CD4-positive, alpha-beta memory T cell (primary cell): ENCODE measurements around the gene BCAS4. TPM values are rescaled to one million over a fixed set of nuclear protein-coding genes. Genes with fewer than 3 reads are reported as not detected.
A peak's percentile ranks its signal among the peaks of the same experiment; 100 is the strongest.
"Not testable (repeated sequence)": the region's sequence is repeated elsewhere in the genome, so short reads cannot be mapped to it uniquely, and the experiment has no call there.

ENCODE experiments used
- CTCF ChIA-PET: fragments of 350-600 bp; sonication (Branson Sonifier 250); formaldehyde crosslinking; loops from one replicate; lab custom pipeline; 2021; ENCODE audit warnings: inconsistent platforms; ENCODE audit not compliant: partially characterized antibody; lab: Charles Lee
- POLR2A ChIA-PET: fragments of 350-600 bp; sonication (Branson Sonifier 250); formaldehyde crosslinking; loops from one replicate; lab custom pipeline; 2021; ENCODE audit not compliant: partially characterized antibody; lab: Charles Lee
- DNase-seq, 5 donors: peaks; one replicate each; pipeline versions ENCODE4 v3.0.0 to v3.0.0-alpha.2; 2020 to 2022; ENCODE audit warnings: mixed read lengths in 1 of 5
- H3K27ac ChIP-seq: one replicate; pipeline ENCODE4 v1.7.0; 2013; ENCODE audit warnings: low read depth, low read length
- H3K27me3 ChIP-seq: 2 replicates; pipeline ENCODE4 v1.7.0; 2013; ENCODE audit warnings: mild to moderate bottlenecking, low read length, moderate library complexity; ENCODE audit not compliant: insufficient read depth
- H3K36me3 ChIP-seq: 2 replicates; pipeline ENCODE4 v1.7.0; 2013; ENCODE audit warnings: mild to moderate bottlenecking, low read length, moderate library complexity; ENCODE audit not compliant: insufficient read depth
- H3K4me1 ChIP-seq: 2 replicates; pipeline ENCODE4 v1.7.0; 2013; ENCODE audit warnings: mild to moderate bottlenecking, low read length, moderate library complexity; ENCODE audit not compliant: insufficient read depth
- H3K4me3 ChIP-seq, 2 donors: one replicate each; pipeline ENCODE4 v1.7.0; 2013; ENCODE audit warnings: low read length in 2 of 2, mild to moderate bottlenecking in 1 of 2
- H3K9me3 ChIP-seq, 2 donors: one replicate each; pipeline ENCODE4 v1.7.0; 2013; ENCODE audit warnings: low read length in 2 of 2, control low read depth in 1 of 2; ENCODE audit not compliant: control insufficient read depth in 1 of 2
- H3K27ac Mint-ChIP-seq, 7 donors: one replicate each; pipeline ENCODE4 v1.8.0; 2020 to 2021; ENCODE audit warnings: mixed read lengths in 7 of 7, mild to moderate bottlenecking in 6 of 7, inconsistent platforms in 3 of 7, moderate library complexity in 3 of 7
- H3K27me3 Mint-ChIP-seq, 2 donors: one replicate each; pipeline ENCODE4 v1.8.0; 2020 to 2021; ENCODE audit warnings: mixed read lengths in 2 of 2
- H3K36me3 Mint-ChIP-seq, 2 donors: one replicate each; pipeline ENCODE4 v1.8.0; 2020 to 2021; ENCODE audit warnings: mixed read lengths in 2 of 2, inconsistent platforms in 1 of 2, mild to moderate bottlenecking in 1 of 2
- H3K4me1 Mint-ChIP-seq, 4 donors: one replicate each; pipeline ENCODE4 v1.8.0; 2020 to 2021; ENCODE audit warnings: mixed read lengths in 4 of 4, mild to moderate bottlenecking in 1 of 4
- H3K4me3 Mint-ChIP-seq, 8 donors: one replicate each; pipeline ENCODE4 v1.8.0; 2020 to 2021; ENCODE audit warnings: mixed read lengths in 8 of 8, mild to moderate bottlenecking in 7 of 8, moderate library complexity in 6 of 8, inconsistent platforms in 3 of 8
- H3K9me3 Mint-ChIP-seq, 8 donors: one replicate each; pipeline ENCODE4 v1.8.0; 2020 to 2021; ENCODE audit warnings: mixed read lengths in 8 of 8, mild to moderate bottlenecking in 5 of 8, inconsistent platforms in 3 of 8, moderate library complexity in 1 of 8
- intact Hi-C: fragments of 100-400 bp; cut with micrococcal nuclease; formaldehyde crosslinking; loops from one replicate; pipeline ENCODE4 v1.15.1; 2023
- polyA plus RNA-seq, 2 donors: library from polyadenylated mRNA; unstranded; fragments of 300-500 nt; fragmentation: Illumina TruSeq; gene quantifications; one replicate each; pipeline ENCODE4 v1.2.3, GENCODE V29; 2021
- total RNA-seq, 2 experiments: library from RNA; stranded (reverse); gene quantifications; one replicate each; pipeline ENCODE4 v1.2.3, GENCODE V29; 2021

The BCAS4 gene
- total and polyA plus RNA-seq, 4 experiments from 2014 or later = 10.8 to 17.8 (median 16.1) TPM

DNA sequence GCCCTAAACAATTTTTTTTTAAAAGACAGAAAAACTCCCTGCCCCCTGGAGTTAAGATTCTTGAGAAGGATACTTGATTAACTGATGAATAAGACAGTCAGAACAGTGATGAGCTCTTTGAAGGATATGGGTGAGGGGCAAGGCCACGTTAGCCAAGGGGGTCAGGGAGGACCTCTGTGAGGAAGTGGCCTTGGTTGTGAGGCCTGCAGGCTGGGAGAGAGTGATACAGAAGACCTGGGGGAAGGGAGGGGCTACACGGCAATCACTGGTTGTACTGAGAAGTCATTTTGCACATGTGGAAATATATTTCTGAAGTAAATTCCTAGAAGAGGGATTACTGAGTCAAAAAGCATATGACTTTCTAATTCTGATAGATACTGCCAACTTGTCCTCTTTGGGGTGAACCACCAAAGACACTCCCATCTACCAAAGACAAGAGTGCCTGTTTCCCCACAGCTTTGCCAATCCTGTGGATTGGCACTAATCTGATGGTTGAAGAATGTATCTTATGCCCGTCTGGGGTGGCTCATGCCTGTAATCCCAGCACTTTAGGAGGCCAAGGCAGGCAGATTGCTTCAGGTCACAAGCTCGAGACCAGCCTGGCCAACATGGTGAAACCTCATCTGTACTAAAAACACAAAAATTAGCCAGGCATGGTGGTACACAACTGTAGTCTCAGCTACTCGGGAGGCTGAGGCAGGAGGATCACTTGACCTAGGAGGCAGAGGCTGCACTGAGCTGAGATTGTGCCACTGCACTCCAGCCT is 22.3 kb upstream of the BCAS4 start:
- ChIA-PET CTCF (interaction anchor here (0.9 kb wide), 1 partner anchor 18 kb away, joined by 3 read pairs; no protein-coding TSS in a partner anchor), POLR2A (no interaction called here)
- H3K4me3 Mint-ChIP-seq = no peak overlapping the region
- intact Hi-C loops = no loop called here
- Histone ChIP-seq H3K27ac (no peak overlapping the region), H3K36me3 (no peaks in the 10 kb centered on the region), H3K4me1 (no peaks in the 10 kb centered on the region), H3K4me3 (no peak overlapping the region), H3K9me3 (no peaks in the 10 kb centered on the region), H3K27me3 (no peaks in the 10 kb centered on the region)
- no peaks in the 10 kb centered on the region for H3K9me3 Mint-ChIP-seq
- H3K36me3 Mint-ChIP-seq = no peaks in the 10 kb centered on the region
- H3K27me3 Mint-ChIP-seq = peaks cover 0 to 2% of the 10 kb centered on the region in 2 donors
- H3K4me1 Mint-ChIP-seq = no peaks in the 10 kb centered on the region
- DNase-seq = no peak
- H3K27ac Mint-ChIP-seq = peak overlapping the region in 1 of 7 donors; percentile 64

DNA sequence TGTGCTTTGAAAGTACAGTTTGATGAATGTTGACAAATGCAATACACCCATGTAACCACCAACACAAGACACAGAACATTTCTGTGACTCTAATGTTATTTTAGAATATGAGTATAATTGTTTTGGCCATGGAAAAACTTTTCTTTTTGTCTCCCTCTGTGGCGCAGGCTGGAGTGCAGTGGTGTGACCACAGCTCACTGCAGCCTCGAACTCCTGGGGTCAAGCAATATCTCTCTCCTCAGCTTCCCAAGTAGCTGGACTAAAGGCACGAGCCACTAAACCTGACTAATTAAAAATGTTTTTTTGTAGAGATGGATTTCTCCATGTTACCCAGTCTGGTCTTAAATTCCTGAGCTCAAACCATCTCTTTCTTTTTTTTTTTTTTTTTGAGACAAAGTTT is 20.3 kb upstream of the BCAS4 start:
- CTCF ChIA-PET = interaction anchor here (1.6 kb wide), 1 partner anchor 20 kb away, joined by 5 read pairs; the partner anchor contains the start of gene BCAS4
- Mint-ChIP-seq H3K9me3 (no peaks in the 10 kb centered on the region), H3K27ac (no peak overlapping the region), H3K27me3 (peaks cover 2% of the 10 kb centered on the region in 2 donors), H3K4me3 (no peak overlapping the region), H3K4me1 (peaks cover 0 to 1% (median 0%) of the 10 kb centered on the region in 4 donors), H3K36me3 (no peaks in the 10 kb centered on the region)
- Histone ChIP-seq H3K27ac (no peak overlapping the region), H3K27me3 (no peaks in the 10 kb centered on the region), H3K4me1 (no peaks in the 10 kb centered on the region), H3K36me3 (no peaks in the 10 kb centered on the region), H3K9me3 (no peaks in the 10 kb centered on the region), H3K4me3 (no peak overlapping the region)
- DNase-seq = no peak
- POLR2A ChIA-PET = no interaction called here
- intact Hi-C loops = no loop called here

DNA sequence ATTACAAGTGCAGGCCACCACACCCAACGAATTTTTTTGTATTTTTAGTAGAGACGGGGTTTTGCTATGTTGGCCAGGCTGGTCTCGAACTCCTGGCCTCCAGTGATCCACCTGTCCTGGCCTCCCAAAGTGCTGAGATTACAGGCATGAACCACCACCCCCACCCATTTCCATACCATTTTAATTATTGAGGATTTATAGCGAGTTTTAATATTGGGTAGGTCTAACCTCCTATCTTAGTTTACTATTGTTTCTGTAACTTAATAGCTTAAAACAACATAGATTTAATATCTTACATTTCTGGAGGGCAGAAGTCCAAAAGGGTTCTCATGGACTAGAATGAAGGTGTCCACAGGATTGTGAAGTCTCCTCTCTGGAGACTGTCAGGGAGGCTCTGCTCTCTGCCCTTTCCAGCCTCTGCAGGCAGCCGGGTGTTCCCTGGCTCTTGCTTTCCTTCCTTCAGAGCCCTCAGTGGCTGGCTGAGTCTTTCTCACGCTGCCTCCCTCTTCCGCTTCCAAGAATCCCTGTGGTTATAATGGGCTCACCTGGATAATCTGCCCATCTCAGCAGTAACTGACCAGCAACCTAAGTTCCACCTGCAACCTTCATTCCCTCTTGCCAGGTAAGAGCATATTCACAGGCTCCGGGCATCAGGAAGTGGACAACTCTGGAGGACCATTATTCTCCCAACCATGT is 18.6 kb upstream of the BCAS4 start:
- H3K36me3 Mint-ChIP-seq = no peaks in the 10 kb centered on the region
- H3K27ac ChIP-seq = no peak overlapping the region
- H3K36me3 ChIP-seq = no peaks in the 10 kb centered on the region
- intact Hi-C loops = no loop called here
- H3K9me3 Mint-ChIP-seq = no peaks in the 10 kb centered on the region
- peaks cover 2 to 6% of the 10 kb centered on the region in 2 donors for H3K27me3 Mint-ChIP-seq
- H3K4me1 ChIP-seq = no peaks in the 10 kb centered on the region
- CTCF ChIA-PET = interaction anchor here (0.9 kb wide), 1 partner anchor 14 kb away, joined by 3 read pairs; no protein-coding TSS in a partner anchor
- no peak overlapping the region for H3K4me3 Mint-ChIP-seq
- no peaks in the 10 kb centered on the region for H3K27me3 ChIP-seq
- H3K4me3 ChIP-seq = no peak overlapping the region
- POLR2A ChIA-PET = no interaction called here
- no peak for DNase-seq
- H3K27ac Mint-ChIP-seq = no peak overlapping the region
- H3K9me3 ChIP-seq = no peaks in the 10 kb centered on the region
- H3K4me1 Mint-ChIP-seq = peaks cover 0 to 1% (median 0%) of the 10 kb centered on the region in 4 donors

DNA sequence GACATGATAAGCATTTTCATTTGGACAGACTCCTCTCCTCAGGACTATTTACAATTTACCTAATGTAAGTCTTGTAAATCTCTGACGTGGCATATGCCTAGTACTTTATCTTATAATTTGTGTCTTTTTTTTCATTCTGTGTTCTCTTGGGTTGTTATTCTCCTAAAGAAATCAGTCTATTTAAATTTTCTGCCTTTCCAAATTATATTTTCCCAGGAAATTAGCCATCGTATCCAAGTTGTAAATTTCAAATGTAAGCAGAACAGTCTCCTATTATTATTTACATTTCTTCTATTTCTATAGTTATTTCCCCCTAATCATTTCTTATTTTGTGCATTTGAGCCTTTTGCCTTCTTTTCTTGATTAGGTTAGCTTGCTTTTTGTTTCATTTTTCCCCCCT is 17.5 kb upstream of the BCAS4 start:
- no peaks in the 10 kb centered on the region for H3K9me3 Mint-ChIP-seq
- H3K27ac Mint-ChIP-seq = no peak overlapping the region
- Histone ChIP-seq H3K36me3 (no peaks in the 10 kb centered on the region), H3K27me3 (no peaks in the 10 kb centered on the region), H3K9me3 (no peaks in the 10 kb centered on the region), H3K27ac (no peak overlapping the region), H3K4me1 (no peaks in the 10 kb centered on the region), H3K4me3 (no peak overlapping the region)
- POLR2A ChIA-PET = no interaction called here
- H3K4me3 Mint-ChIP-seq = no peak overlapping the region
- DNase-seq = no peak
- peaks cover 2 to 6% of the 10 kb centered on the region in 2 donors for H3K27me3 Mint-ChIP-seq
- H3K36me3 Mint-ChIP-seq = no peaks in the 10 kb centered on the region
- CTCF ChIA-PET = interaction anchor here (0.9 kb wide), 1 partner anchor 13 kb away, joined by 3 read pairs; no protein-coding TSS in a partner anchor
- H3K4me1 Mint-ChIP-seq = peaks cover 0 to 1% (median 0%) of the 10 kb centered on the region in 4 donors
- intact Hi-C loops = no loop called here

DNA sequence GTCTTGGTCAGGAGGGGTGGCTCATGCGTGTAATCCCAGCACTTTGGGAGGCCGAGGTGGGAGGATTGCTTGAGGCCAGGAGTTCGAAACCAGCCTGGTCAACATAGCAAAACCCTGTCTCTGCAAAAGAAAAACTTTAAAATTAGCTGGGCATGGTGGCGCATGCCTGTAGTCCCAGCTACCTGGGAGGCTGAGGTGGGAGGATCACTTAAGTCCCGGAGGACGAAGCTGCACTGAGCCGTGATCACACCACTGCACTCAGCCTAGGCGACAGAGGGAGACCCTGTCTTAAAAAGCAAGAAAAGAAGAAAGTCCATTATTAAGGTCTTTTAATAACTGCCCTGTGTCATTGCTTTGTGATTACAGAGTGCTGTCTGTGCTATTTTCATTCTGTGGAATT is 15.9 kb upstream of the BCAS4 start:
- DNase-seq, H3K27me3 Mint-ChIP-seq, H3K4me1 ChIP-seq, H3K36me3 Mint-ChIP-seq, intact Hi-C loops, H3K27ac Mint-ChIP-seq, H3K9me3 ChIP-seq, H3K4me3 ChIP-seq, H3K27ac ChIP-seq, H3K27me3 ChIP-seq, H3K4me3 Mint-ChIP-seq, H3K4me1 Mint-ChIP-seq, POLR2A ChIA-PET, H3K36me3 ChIP-seq, H3K9me3 Mint-ChIP-seq: not testable (repeated sequence)
- CTCF ChIA-PET = interaction anchor here (0.6 to 6.3 kb wide), 2 partner anchors 13 to 35 kb away, joined by 3 to 54 read pairs; partner anchors contain the start of gene BCAS4

DNA sequence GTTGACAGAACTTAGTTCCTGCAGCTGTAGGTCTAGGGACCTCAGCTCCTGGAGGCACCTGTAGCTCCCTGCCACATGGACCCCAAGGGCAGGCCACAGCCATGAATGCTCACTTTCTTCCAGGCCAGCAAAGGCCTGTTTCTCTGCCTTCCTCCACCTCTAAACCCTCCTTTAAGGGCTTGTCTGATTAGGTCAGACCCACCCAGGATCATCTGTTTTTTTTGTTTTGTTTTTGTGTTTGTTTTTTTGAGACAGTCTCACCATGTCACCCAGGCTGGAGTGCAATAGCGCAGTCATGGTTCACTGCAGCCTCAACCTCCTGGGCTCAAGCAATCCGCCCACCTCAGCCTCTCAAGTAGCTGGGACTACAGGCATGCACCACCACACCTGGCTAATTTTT is 11.5 kb upstream of the BCAS4 start:
- peak in 1 of 5 donors; percentile 11 for DNase-seq
- H3K4me1 ChIP-seq = no peaks in the 10 kb centered on the region
- Mint-ChIP-seq H3K4me1 (no peaks in the 10 kb centered on the region), H3K27ac (no peak overlapping the region), H3K36me3 (no peaks in the 10 kb centered on the region), H3K27me3 (peaks cover 2 to 6% of the 10 kb centered on the region in 2 donors), H3K9me3 (no peaks in the 10 kb centered on the region), H3K4me3 (no peak overlapping the region)
- ChIA-PET CTCF (interaction anchor here (0.6 to 6.3 kb wide), 2 partner anchors 9 to 212 kb away, joined by 3 to 54 read pairs; partner anchors contain the start of gene BCAS4), POLR2A (interaction anchor here (1.1 kb wide), 1 partner anchor 11 kb away, joined by 3 read pairs; the partner anchor contains the start of gene BCAS4)
- H3K4me3 ChIP-seq = no peak overlapping the region
- intact Hi-C loops = no loop called here
- no peaks in the 10 kb centered on the region for H3K27me3 ChIP-seq
- H3K36me3 ChIP-seq = no peaks in the 10 kb centered on the region
- H3K9me3 ChIP-seq = no peaks in the 10 kb centered on the region
- H3K27ac ChIP-seq = no peak overlapping the region

DNA sequence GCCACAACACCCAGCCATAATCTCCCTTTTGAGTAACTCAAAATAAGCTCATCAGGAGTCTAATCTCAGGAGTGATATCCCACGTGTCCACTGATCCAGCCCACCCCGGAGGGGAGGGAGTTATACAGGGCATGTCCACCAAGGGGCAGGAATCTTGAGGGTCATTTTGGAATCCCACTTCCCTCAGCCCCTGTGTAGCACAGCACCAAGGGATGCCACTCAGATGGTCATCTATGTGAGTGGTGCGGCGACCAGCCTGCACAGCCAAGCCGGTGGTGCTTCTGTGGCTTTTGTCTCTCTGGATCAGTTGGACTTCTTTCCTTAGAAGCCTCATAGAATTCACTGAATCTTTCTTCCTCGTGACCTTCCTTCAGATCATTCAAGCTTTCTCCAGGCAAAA is 11.0 kb upstream of the BCAS4 start:
- no peaks in the 10 kb centered on the region for H3K9me3 Mint-ChIP-seq
- Histone ChIP-seq H3K9me3 (no peaks in the 10 kb centered on the region), H3K27ac (no peak overlapping the region), H3K27me3 (no peaks in the 10 kb centered on the region), H3K4me3 (no peak overlapping the region), H3K4me1 (no peaks in the 10 kb centered on the region), H3K36me3 (no peaks in the 10 kb centered on the region)
- POLR2A ChIA-PET = interaction anchor here (1.1 kb wide), 1 partner anchor 11 kb away, joined by 3 read pairs; the partner anchor contains the start of gene BCAS4
- no peaks in the 10 kb centered on the region for H3K4me1 Mint-ChIP-seq
- CTCF ChIA-PET = interaction anchor here (0.6 to 6.3 kb wide), 2 partner anchors 9 to 212 kb away, joined by 3 to 54 read pairs; partner anchors contain the start of gene BCAS4
- no peak overlapping the region for H3K27ac Mint-ChIP-seq
- H3K27me3 Mint-ChIP-seq = peaks cover 2 to 6% of the 10 kb centered on the region in 2 donors
- no peak for DNase-seq
- H3K4me3 Mint-ChIP-seq = no peak overlapping the region
- intact Hi-C loops = no loop called here
- no peaks in the 10 kb centered on the region for H3K36me3 Mint-ChIP-seq
